HL-60 (cell line): Measurements from ENCODE around the gene ZNF607.

Experiments
- CTCF ChIP-seq: IDR thresholded peaks from one replicate; pipeline ENCODE4 v1.5.1; 2011; ENCODE audit warnings: low read length, control low read depth, inconsistent platforms; ENCODE audit not compliant: insufficient read depth
- GABPA ChIP-seq: IDR thresholded peaks from 2 replicates; pipeline ENCODE4 v1.6.1; 2012; ENCODE audit warnings: low read depth
- POLR2AphosphoS5 ChIP-seq: IDR thresholded peaks from 2 replicates; pipeline ENCODE4 v1.6.1; 2012; ENCODE audit warnings: low read depth
- REST ChIP-seq: IDR thresholded peaks from 2 replicates; pipeline ENCODE4 v1.6.1; 2012; ENCODE audit warnings: low read depth; ENCODE audit not compliant: insufficient replicate concordance
- SPI1 ChIP-seq: IDR thresholded peaks from 2 replicates; pipeline ENCODE4 v1.6.1; 2012; ENCODE audit warnings: low read depth, mild to moderate bottlenecking, borderline replicate concordance

- no peak for TF ChIP-seq CTCF
- TF ChIP-seq GABPA, result no peak
- TF ChIP-seq REST, result no peak
- no peak for TF ChIP-seq POLR2AphosphoS5
- no peak for TF ChIP-seq SPI1
Observed at GRCh38 chr19:37763488-37763887, 43.9 kb upstream of the ZNF607 start.
